Measurements from ENCODE around the gene CSH2. TPM values are rescaled to one million over a fixed set of nuclear protein-coding genes. Genes with fewer than 3 reads are reported as not detected.

CSH2 gene
- total and polyA plus RNA-seq, 2 of the 13 experiments (the other 11 are each of a cell fraction or from before 2014, with no cell fraction given) = not detected

- TF ChIP-seq ZNF800 (CRISPR knock-in tag; IDR thresholded peaks at IDR 0.05) (no peak), NRL (CRISPR knock-in tag; IDR thresholded peaks at IDR 0.05; ENCODE audit: borderline replicate concordance) (no peak), ZNF329 (CRISPR knock-in tag; IDR thresholded peaks at IDR 0.05; ENCODE audit: low read depth) (no peak), ZSCAN12 (CRISPR knock-in tag; IDR thresholded peaks at IDR 0.05) (no peak), HOXA3 (CRISPR knock-in tag; IDR thresholded peaks at IDR 0.05) (peak; percentile 38; the same call in 1 of the 2 replicates), GFI1 (CRISPR knock-in tag; IDR thresholded peaks at IDR 0.05; ENCODE audit: borderline replicate concordance) (no peak), BHLHE40 (IDR thresholded peaks at IDR 0.05; ENCODE audit: low read length) (no peak), NBN (conservative IDR thresholded peaks at IDR 0.05) (no peak), MEIS1 (CRISPR knock-in tag; IDR thresholded peaks at IDR 0.05; ENCODE audit: borderline replicate concordance) (no peak), HBP1 (CRISPR knock-in tag; IDR thresholded peaks at IDR 0.05; ENCODE audit: low read depth) (no peak), SIX4 (CRISPR knock-in tag; IDR thresholded peaks at IDR 0.05) (no peak), ZNF317 (CRISPR knock-in tag; IDR thresholded peaks at IDR 0.05) (no peak), ZNF556 (CRISPR knock-in tag; IDR thresholded peaks at IDR 0.05; ENCODE audit: borderline replicate concordance) (0 out of 2 replicates have a peak, but pooled peaks have one; percentile 2), ZNF12 (CRISPR knock-in tag; IDR thresholded peaks at IDR 0.05) (no peak), ZNF572 (CRISPR knock-in tag; IDR thresholded peaks at IDR 0.05) (no peak), CEBPG (CRISPR knock-in tag; IDR thresholded peaks at IDR 0.05) (no peak), TIGD3 (CRISPR knock-in tag; IDR thresholded peaks at IDR 0.05; ENCODE audit: borderline replicate concordance) (no peak), DPF2 (CRISPR knock-in tag; IDR thresholded peaks at IDR 0.05; ENCODE audit: borderline replicate concordance, low read depth) (peak; percentile 71; the same call in 1 of the 2 replicates)
- TF ChIP-seq, protein P1, sequence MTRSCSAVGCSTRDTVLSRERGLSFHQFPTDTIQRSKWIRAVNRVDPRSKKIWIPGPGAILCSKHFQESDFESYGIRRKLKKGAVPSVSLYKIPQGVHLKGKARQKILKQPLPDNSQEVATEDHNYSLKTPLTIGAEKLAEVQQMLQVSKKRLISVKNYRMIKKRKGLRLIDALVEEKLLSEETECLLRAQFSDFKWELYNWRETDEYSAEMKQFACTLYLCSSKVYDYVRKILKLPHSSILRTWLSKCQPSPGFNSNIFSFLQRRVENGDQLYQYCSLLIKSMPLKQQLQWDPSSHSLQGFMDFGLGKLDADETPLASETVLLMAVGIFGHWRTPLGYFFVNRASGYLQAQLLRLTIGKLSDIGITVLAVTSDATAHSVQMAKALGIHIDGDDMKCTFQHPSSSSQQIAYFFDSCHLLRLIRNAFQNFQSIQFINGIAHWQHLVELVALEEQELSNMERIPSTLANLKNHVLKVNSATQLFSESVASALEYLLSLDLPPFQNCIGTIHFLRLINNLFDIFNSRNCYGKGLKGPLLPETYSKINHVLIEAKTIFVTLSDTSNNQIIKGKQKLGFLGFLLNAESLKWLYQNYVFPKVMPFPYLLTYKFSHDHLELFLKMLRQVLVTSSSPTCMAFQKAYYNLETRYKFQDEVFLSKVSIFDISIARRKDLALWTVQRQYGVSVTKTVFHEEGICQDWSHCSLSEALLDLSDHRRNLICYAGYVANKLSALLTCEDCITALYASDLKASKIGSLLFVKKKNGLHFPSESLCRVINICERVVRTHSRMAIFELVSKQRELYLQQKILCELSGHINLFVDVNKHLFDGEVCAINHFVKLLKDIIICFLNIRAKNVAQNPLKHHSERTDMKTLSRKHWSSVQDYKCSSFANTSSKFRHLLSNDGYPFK (CRISPR knock-in tag; IDR thresholded peaks at IDR 0.05; ENCODE audit: borderline replicate concordance) = no peak
These were observed 18.8 kb downstream of the CSH2 start (continued) for GRCh38 chr17:63854709-63855108.
